Panc1 (cell line): ENCODE measurements around the gene RETREG1. TPM values are rescaled to one million over a fixed set of nuclear protein-coding genes. Genes with fewer than 3 reads are reported as not detected.

Source experiments
- ATAC-seq: fragments of 200-7000 bp; cut with Tn5 transposase; 2 replicates; pipeline ENCODE4 v1.9.1; 2020; ENCODE audit warnings: mild to moderate bottlenecking, moderate library complexity
- BruUV-seq: library from RNA; stranded (reverse); fragments of 400-500 nt; replicated peaks from 2 replicates; lab custom pipeline; 2021; lab: Mats Ljungman, UMichigan
- CTCF ChIA-PET: fragments of 300-600 bp; sonication (Branson Sonifier 250); formaldehyde crosslinking; loops from one replicate; lab custom pipeline; 2022; ENCODE audit warnings: antibody characterized with exemption; lab: Charles Lee
- POLR2A ChIA-PET: fragments of 300-600 bp; sonication (Branson Sonifier 250); formaldehyde crosslinking; loops from one replicate; lab custom pipeline; 2022; ENCODE audit warnings: antibody characterized with exemption; lab: Charles Lee
- DNase-seq: peaks from one replicate; pipeline ENCODE4 v3.0.0-alpha.2; 2010; ENCODE audit warnings: low read depth, low spot score
- H3K27ac ChIP-seq: 2 replicates; pipeline ENCODE4 v1.5.1; 2011; ENCODE audit warnings: mild to moderate bottlenecking, low read length, inconsistent platforms
- H3K27me3 ChIP-seq: fragments of 200-500 bp; sonication (Bioruptor generic); 2 replicates; pipeline ENCODE4 v1.6.0; 2014; ENCODE audit warnings: low read length, inconsistent platforms; ENCODE audit not compliant: control insufficient read depth, insufficient read depth
- H3K36me3 ChIP-seq: fragments of 200-500 bp; sonication (Bioruptor generic); 2 replicates; pipeline ENCODE4 v1.5.1; 2014; ENCODE audit warnings: inconsistent platforms, mild to moderate bottlenecking, low read length, moderate library complexity; ENCODE audit not compliant: control insufficient read depth, insufficient read depth
- H3K4me1 ChIP-seq: 2 replicates; pipeline ENCODE4 v1.5.1; 2011; ENCODE audit warnings: inconsistent platforms, mild to moderate bottlenecking, low read length, moderate library complexity; ENCODE audit not compliant: control insufficient read depth, insufficient read depth
- H3K4me3 ChIP-seq, 2 experiments: 2 replicates each; pipeline ENCODE4 v1.5.1; 2011 to 2012; ENCODE audit warnings: low read depth in 2 of 2, low read length in 2 of 2, mild to moderate bottlenecking in 2 of 2, inconsistent platforms in 1 of 2, moderate library complexity in 1 of 2
- H3K9me3 ChIP-seq: fragments of 200-500 bp; sonication (Bioruptor generic); 2 replicates; pipeline ENCODE4 v1.5.1; 2014; ENCODE audit warnings: low read depth, mild to moderate bottlenecking, inconsistent platforms, low read length, moderate library complexity; ENCODE audit not compliant: control insufficient read depth, insufficient read depth
- CTCF ChIP-seq: fragments of 450-650 bp; IDR thresholded peaks from 2 replicates; pipeline ENCODE4 v1.5.1; 2017; ENCODE audit warnings: mild to moderate bottlenecking
- POLR2AphosphoS5 ChIP-seq: IDR thresholded peaks from 2 replicates; pipeline ENCODE4 v1.6.1; 2012; ENCODE audit warnings: mild to moderate bottlenecking, low read depth, low read length, moderate library complexity
- REST ChIP-seq, 2 experiments: IDR thresholded peaks; 2 replicates each; pipeline ENCODE4 v1.6.1; 2011 to 2012; ENCODE audit warnings: low read depth in 2 of 2, control low read depth in 1 of 2, low read length in 1 of 2, mild to moderate bottlenecking in 1 of 2, moderate library complexity in 1 of 2; ENCODE audit not compliant: insufficient read depth in 1 of 2
- SIN3A ChIP-seq: IDR thresholded peaks from 2 replicates; pipeline ENCODE4 v1.6.1; 2012; ENCODE audit warnings: low read depth, mild to moderate bottlenecking, low read length, moderate library complexity, borderline replicate concordance; ENCODE audit not compliant: insufficient read depth
- TCF7L2 ChIP-seq: IDR thresholded peaks from 2 replicates; pipeline ENCODE4 v1.6.1; 2011; ENCODE audit warnings: mild to moderate bottlenecking, low read depth, low read length, inconsistent platforms
- in situ Hi-C: cut with HindIII; loops from 2 replicates; pipeline ENCODE4 v1.10.0; 2016; ENCODE audit warnings: low sequenced_read_pairs, low pct_unique_long_range_greater_than_20kb
- intact Hi-C: fragments of 100-400 bp; cut with micrococcal nuclease; formaldehyde crosslinking; loops from one replicate; pipeline ENCODE4 v1.10.0; 2022; ENCODE audit not compliant: unreplicated experiment
- total RNA-seq: library from RNA; stranded (reverse); gene quantifications from one replicate; pipeline ENCODE4 v1.2.1, GENCODE V29; 2021; ENCODE audit not compliant: unreplicated experiment

Gene RETREG1
- total RNA-seq, 1 experiment from 2014 or later: 0.74 TPM

- no peak overlapping the region for H3K4me3 ChIP-seq
- POLR2A ChIA-PET: no interaction called here
- TF ChIP-seq SIN3A (no peak), TCF7L2 (no peak), POLR2AphosphoS5 (no peak), REST (IDR thresholded peaks at IDR 0.05; ENCODE audit: insufficient read depth in 1 of 2, low read depth in 2 of 2, low read length in 1 of 2) (no peak), CTCF (no peak)
- CTCF ChIA-PET: no interaction called here
- intact Hi-C loops (no loop called here), in situ Hi-C loops (no loop called here)
- no peaks in the 10 kb centered on the region for H3K36me3 ChIP-seq
- H3K27ac ChIP-seq: no peak overlapping the region
- ATAC-seq (no peak), DNase-seq (no peak)
- H3K4me1 ChIP-seq: no peaks in the 10 kb centered on the region
- peaks cover 13% of the 10 kb centered on the region for H3K27me3 ChIP-seq
- H3K9me3 ChIP-seq: no peaks in the 10 kb centered on the region
- BruUV-seq: no TSS peak
These were observed 188.4 kb downstream of the RETREG1 start for GRCh38 chr5:16428359-16428758.

- ChIA-PET POLR2A (no interaction called here), CTCF (no interaction called here)
- BruUV-seq: no TSS peak
- intact Hi-C loops: no loop called here
- H3K27ac ChIP-seq: no peak overlapping the region
- no peaks in the 10 kb centered on the region for H3K36me3 ChIP-seq
- in situ Hi-C loops: no loop called here
- no peak for ATAC-seq
- TF ChIP-seq REST (IDR thresholded peaks at IDR 0.05; ENCODE audit: insufficient read depth in 1 of 2, low read depth in 2 of 2, low read length in 1 of 2) (no peak), CTCF (no peak), POLR2AphosphoS5 (no peak), TCF7L2 (no peak)
- no peak for DNase-seq
- no peaks in the 10 kb centered on the region for H3K4me1 ChIP-seq
- no peak overlapping the region for H3K4me3 ChIP-seq
- H3K27me3 ChIP-seq: peaks cover 5% of the 10 kb centered on the region
- no peaks in the 10 kb centered on the region for H3K9me3 ChIP-seq
These were observed 189.2 kb downstream of the RETREG1 start for GRCh38 chr5:16427587-16427986.

Other genes with a start within 250 kb of the RETREG1 start
- 29.3 TPM for gene ZNF622, start 151.2 kb downstream of the RETREG1 start, total RNA-seq